Cardiac fibroblast (primary cell): ENCODE data around the gene CD72.

Experiments
- DNase-seq, 2 donors: peaks; one replicate each; pipeline versions ENCODE4 v3.0.0 to v3.0.0-alpha.2; 2010; ENCODE audit warnings: low read depth in 2 of 2
- H3K4me3 ChIP-seq, 2 donors: replicated peaks in 1 of 2; 1 replicate in 1 of 2; 2 replicates in 1 of 2; pipeline ENCODE4 v1.5.1; 2011; ENCODE audit warnings: low read depth in 2 of 2, low read length in 2 of 2, mild to moderate bottlenecking in 2 of 2, moderate library complexity in 1 of 2
- CTCF ChIP-seq: IDR thresholded peaks from one replicate; pipeline ENCODE4 v1.5.1; 2011; ENCODE audit warnings: low read depth, mild to moderate bottlenecking, low read length, inconsistent platforms

Gene CD72

GRCh38 chr9:35618325-35618727, at the start of gene CD72:
Gene CD72, minus strand, starts transcription at chr9:35618413. Its CDS starts 110 bp downstream, at chr9:35618303.
- DNase-seq: no peak
- H3K4me3 ChIP-seq: peak within 1 kb of the TSS; percentile 28 to 33
- no peak for TF ChIP-seq CTCF

GRCh38 chr9:35667939-35668338, 49.7 kb upstream of the CD72 start:
- no peak for DNase-seq
- no peak overlapping the region for H3K4me3 ChIP-seq

GRCh38 chr9:35666549-35666948, 48.3 kb upstream of the CD72 start:
- H3K4me3 ChIP-seq: no peak overlapping the region
- TF ChIP-seq CTCF: no peak
- no peak for DNase-seq

More at GRCh38 chr9:35667939-35668338, 49.7 kb upstream of the CD72 start:
- TF ChIP-seq CTCF: no peak

- no peak for TF ChIP-seq CTCF
- no peak overlapping the region for H3K4me3 ChIP-seq
- peak in 1 of 2 donors; percentile 65 for DNase-seq
These were observed 47.8 kb upstream of the CD72 start for GRCh38 chr9:35666045-35666444.

- no peak for DNase-seq
- H3K4me3 ChIP-seq: peak overlapping the region; percentile 56 to 65
- no peak for TF ChIP-seq CTCF
These were observed 47.2 kb upstream of the CD72 start for GRCh38 chr9:35665471-35665818.

- TF ChIP-seq CTCF: no peak
- peak within 1 kb of the TSS; percentile 56 to 65 for H3K4me3 ChIP-seq
These were observed 46.6 kb upstream of the CD72 start, which contains the start of gene ARHGEF39 for GRCh38 chr9:35664531-35665470. Gene ARHGEF39, minus strand, starts transcription at chr9:35665195. Its CDS starts 26 bp downstream, at chr9:35665169.

More at GRCh38 chr9:35664531-35665470, 46.6 kb upstream of the CD72 start, which contains the start of gene ARHGEF39:
- peak; percentile 66 to 79 for DNase-seq
